T-helper 1 cell treated with Interleukin-12 subunit alpha and Interleukin-12 subunit beta and Interleukin-4 antibody, amounts not matched to agents 30 ng/mL and 1 ng/mL, for 36 hours (primary cell): ENCODE data around the gene TRAPPC3. TPM values are rescaled to one million over a fixed set of nuclear protein-coding genes. Genes with fewer than 3 reads are reported as not detected.

Experiments
- intact Hi-C: fragments of 100-400 bp; cut with micrococcal nuclease; formaldehyde crosslinking; loops from one replicate; pipeline ENCODE4 v1.15.1; 2024
- total RNA-seq: library from RNA; stranded (reverse); gene quantifications from 2 replicates; pipeline ENCODE4 v1.2.3, GENCODE V29; 2022

The TRAPPC3 gene
- total RNA-seq, 1 donor from 2014 or later = 62.8 TPM

- intact Hi-C loops = loop anchor here (1.0 to 10.0 kb wide), 3 partner anchors 69 to 1320 kb away; partner anchors contain the start of genes SFPQ, THRAP3 and ZC3H12A
These were observed 5.6 kb upstream of the TRAPPC3 start for GRCh38 chr1:36154765-36155407.

- intact Hi-C loops = loop anchor here (10.0 kb wide), 2 partner anchors 960 to 1320 kb away; partner anchors contain the start of genes SFPQ and ZC3H12A
These were observed 5.0 kb upstream of the TRAPPC3 start for GRCh38 chr1:36154335-36154734.

GRCh38 chr1:36153476-36153875 lies 4.2 kb upstream of the TRAPPC3 start:
- intact Hi-C loops = loop anchor here (10.0 kb wide), 2 partner anchors 959 to 1321 kb away; partner anchors contain the start of genes SFPQ and ZC3H12A

GRCh38 chr1:36151845-36152203 lies 2.5 kb upstream of the TRAPPC3 start:
- intact Hi-C loops = loop anchor here (1.0 to 10.0 kb wide), 3 partner anchors 212 to 1323 kb away; partner anchors contain the start of genes SFPQ and ZC3H12A

- intact Hi-C loops = loop anchor here (1.0 to 10.0 kb wide), 3 partner anchors 213 to 1324 kb away; partner anchors contain the start of genes SFPQ and ZC3H12A
These were observed 2.0 kb upstream of the TRAPPC3 start for GRCh38 chr1:36151134-36151844.

GRCh38 chr1:36150296-36151133 lies 1.2 kb upstream of the TRAPPC3 start:
- intact Hi-C loops = loop anchor here (1.0 to 10.0 kb wide), 3 partner anchors 214 to 1324 kb away; partner anchors contain the start of genes SFPQ and ZC3H12A

GRCh38 chr1:36149973-36150295 lies 648 bp upstream of the TRAPPC3 start:
- intact Hi-C loops = loop anchor here (1.0 to 10.0 kb wide), 20 partner anchors 7 to 1543 kb away; partner anchors contain the start of genes ADPRS, AGO1, AGO3 and CDCA8

- intact Hi-C loops = loop anchor here (1.0 to 2.0 kb wide), 18 partner anchors 8 to 1544 kb away; partner anchors contain the start of genes ADPRS, AGO1, AGO3 and CDCA8
These were observed 457 bp downstream of the TRAPPC3 start for GRCh38 chr1:36148821-36149236.

- intact Hi-C loops = no loop called here
These were observed 4.9 kb downstream of the TRAPPC3 start for GRCh38 chr1:36144413-36144812.

- intact Hi-C loops = no loop called here
These were observed 5.9 kb downstream of the TRAPPC3 start for GRCh38 chr1:36143424-36143823.

- intact Hi-C loops = no loop called here
These were observed 7.2 kb downstream of the TRAPPC3 start for GRCh38 chr1:36142121-36142520.

GRCh38 chr1:36139521-36139920 lies 9.8 kb downstream of the TRAPPC3 start:
- intact Hi-C loops = no loop called here

- intact Hi-C loops = no loop called here
These were observed 11.5 kb downstream of the TRAPPC3 start for GRCh38 chr1:36137776-36138175.

GRCh38 chr1:36137226-36137625 lies 12.1 kb downstream of the TRAPPC3 start:
- intact Hi-C loops = no loop called here

- intact Hi-C loops = no loop called here
These were observed 12.8 kb downstream of the TRAPPC3 start for GRCh38 chr1:36136535-36136934.

- intact Hi-C loops = no loop called here
These were observed 13.5 kb downstream of the TRAPPC3 start for GRCh38 chr1:36135796-36136195.

GRCh38 chr1:36135330-36135667 lies 14.0 kb downstream of the TRAPPC3 start:
- intact Hi-C loops = no loop called here

GRCh38 chr1:36134505-36135329 lies 14.6 kb downstream of the TRAPPC3 start:
- intact Hi-C loops = loop anchor here (1.0 kb wide), 1 partner anchor 35 kb away; no protein-coding TSS in a partner anchor

GRCh38 chr1:36134031-36134430 lies 15.3 kb downstream of the TRAPPC3 start:
- intact Hi-C loops = loop anchor here (1.0 kb wide), 1 partner anchor 35 kb away; no protein-coding TSS in a partner anchor

GRCh38 chr1:36133484-36133883 lies 15.8 kb downstream of the TRAPPC3 start:
- intact Hi-C loops = no loop called here
